Measurements from ENCODE around the gene GSTA5. TPM values are rescaled to one million over a fixed set of nuclear protein-coding genes. Genes with fewer than 3 reads are reported as not detected.

The GSTA5 gene
- total and polyA plus RNA-seq, 2 of the 8 experiments (the other 6 are each of a cell fraction or from before 2014, with no cell fraction given) = not detected

GRCh38 chr6:52876056-52876787, 35.6 kb upstream of the GSTA5 start (continued):
- TF ChIP-seq RFX5 (IDR thresholded peaks at IDR 0.05; ENCODE audit: borderline replicate concordance, low read depth, low read length) = no peak
- TF ChIP-seq TAF7 (optimal IDR thresholded peaks at IDR 0.05; ENCODE audit: borderline replicate concordance, low read depth, low read length) = no peak
- TF ChIP-seq CHD7 (IDR thresholded peaks at IDR 0.05; ENCODE audit: insufficient replicate concordance, low read length) = no peak
- TF ChIP-seq USF2 (IDR thresholded peaks at IDR 0.05; ENCODE audit: low read length) = no peak
- TF ChIP-seq EP300 (IDR thresholded peaks at IDR 0.05; ENCODE audit: borderline replicate concordance in 1 of 2, low read depth in 2 of 2, low read length in 2 of 2) = no peak
